ENCODE measurements around the gene RASAL1.

RASAL1 gene

GRCh38 chr12:113115455-113116126, 20.0 kb downstream of the RASAL1 start:
- DNase-seq = no peak

GRCh38 chr12:113114447-113115178, 20.9 kb downstream of the RASAL1 start:
- no peak for DNase-seq

GRCh38 chr12:113113397-113113796, 22.2 kb downstream of the RASAL1 start:
- DNase-seq = no peak

- no peak for DNase-seq
Observed at GRCh38 chr12:113112043-113112899, 23.3 kb downstream of the RASAL1 start.

- no peak for DNase-seq
Observed at GRCh38 chr12:113111247-113111646, 24.3 kb downstream of the RASAL1 start.

- no peak for DNase-seq
Observed at GRCh38 chr12:113109872-113110599, 25.5 kb downstream of the RASAL1 start.

GRCh38 chr12:113109360-113109759, 26.2 kb downstream of the RASAL1 start:
- no peak for DNase-seq

GRCh38 chr12:113108308-113108707, 27.3 kb downstream of the RASAL1 start:
- no peak for DNase-seq

GRCh38 chr12:113106361-113106760, 29.2 kb downstream of the RASAL1 start:
- no peak for DNase-seq

GRCh38 chr12:113105606-113106271, 29.8 kb downstream of the RASAL1 start:
- no peak for DNase-seq

GRCh38 chr12:113104953-113105510, 30.5 kb downstream of the RASAL1 start:
- DNase-seq = no peak

- no peak for DNase-seq
Observed at GRCh38 chr12:113103756-113104450, 31.7 kb downstream of the RASAL1 start.

GRCh38 chr12:113102811-113103210, 32.8 kb downstream of the RASAL1 start:
- no peak for DNase-seq

- DNase-seq = no peak
Observed at GRCh38 chr12:113101751-113102150, 33.8 kb downstream of the RASAL1 start.

- no peak for DNase-seq
Observed at GRCh38 chr12:113099764-113100163, 35.8 kb downstream of the RASAL1 start.

- no peak for DNase-seq
Observed at GRCh38 chr12:113099364-113099763, 36.2 kb downstream of the RASAL1 start.

GRCh38 chr12:113098441-113099028, 37.0 kb downstream of the RASAL1 start:
- peak; percentile 66 for DNase-seq

- no peak for DNase-seq
Observed at GRCh38 chr12:113097716-113098440, 37.7 kb downstream of the RASAL1 start.

GRCh38 chr12:113096675-113097461, 38.7 kb downstream of the RASAL1 start:
- DNase-seq = no peak

All from GOT3 (cell line).